Heart left ventricle (tissue), 16 donors: Measurements from ENCODE around the gene DDX11. TPM values are rescaled to one million over a fixed set of nuclear protein-coding genes. Genes with fewer than 3 reads are reported as not detected.

Experiments used
- ATAC-seq, 4 donors: fragments of 200-7000 bp; cut with Tn5 transposase; one replicate each; pipeline ENCODE4 v1.9.1; 2020 to 2022; ENCODE audit warnings: moderate library complexity in 4 of 4, mild to moderate bottlenecking in 3 of 4, moderate number of reproducible peaks in 1 of 4
- DNase-seq, 5 donors: peaks; one replicate each; pipeline ENCODE4 v3.0.0-alpha.2; 2020
- H3K27ac ChIP-seq, 12 donors: fragments of 200-600 bp; sonication (generic) in 4 of 12; one replicate each; pipeline versions ENCODE4 v1.5.0 to v1.8.0; 2016 to 2022; ENCODE audit warnings: mild to moderate bottlenecking in 2 of 12
- H3K27me3 ChIP-seq, 9 donors: fragments of 200-600 bp; sonication (generic) in 2 of 9; one replicate each; pipeline versions ENCODE4 v1.5.1 to v1.8.0; 2016 to 2022; ENCODE audit warnings: mild to moderate bottlenecking in 3 of 9
- H3K36me3 ChIP-seq, 9 donors: fragments of 200-600 bp; sonication (generic) in 2 of 9; one replicate each; pipeline versions ENCODE4 v1.5.0 to v1.8.0; 2018 to 2022; ENCODE audit warnings: mild to moderate bottlenecking in 2 of 9
- H3K4me1 ChIP-seq, 12 donors: fragments of 200-600 bp; sonication (generic) in 4 of 12; one replicate each; pipeline versions ENCODE4 v1.5.0 to v1.8.0; 2016 to 2022; ENCODE audit warnings: mild to moderate bottlenecking in 3 of 12
- H3K4me3 ChIP-seq, 12 donors: fragments of 200-600 bp; sonication (generic) in 4 of 12; one replicate each; pipeline versions ENCODE4 v1.5.0 to v1.8.0; 2017 to 2022; ENCODE audit warnings: mild to moderate bottlenecking in 9 of 12, moderate library complexity in 4 of 12
- H3K9me3 ChIP-seq, 12 donors: fragments of 200-600 bp; sonication (generic) in 4 of 12; one replicate each; pipeline versions ENCODE4 v1.5.0 to v1.8.0; 2016 to 2022; ENCODE audit warnings: mild to moderate bottlenecking in 1 of 12
- CTCF ChIP-seq, 12 donors: fragments of 200-600 bp; sonication (generic) in 4 of 12; IDR thresholded peaks; one replicate each; pipeline versions ENCODE4 v1.5.0 to v1.8.0; 2018 to 2022; ENCODE audit warnings: antibody characterized with exemption in 12 of 12, mild to moderate bottlenecking in 5 of 12
- POLR2A ChIP-seq, 2 donors: fragments of 450-650 bp; IDR thresholded peaks; one replicate each; pipeline ENCODE4 v1.6.1; 2017; ENCODE audit warnings: antibody characterized with exemption in 2 of 2, mild to moderate bottlenecking in 2 of 2, moderate library complexity in 2 of 2
- WGBS, 4 donors: extraction: QIAGEN DNeasy Blood & Tissue Kit in 2 of 4; methylation state at CpG; one replicate each; pipeline versions ENCODE4 v1.1.5 to v1.1.7; 2013 to 2018; 5-methylcytosine and 5-hydroxymethylcytosine counted together
- intact Hi-C, 10 donors: fragments of 100-400 bp; cut with DNase I; formaldehyde crosslinking; loops; one replicate each; pipeline versions ENCODE4 v1.11.1 to v1.14.2; 2022
- polyA plus RNA-seq, 2 donors: library from polyadenylated mRNA; stranded (reverse); fragments of 200-250 nt; gene quantifications; one replicate each; pipeline ENCODE4 v1.2.3, GENCODE V29; 2013
- total RNA-seq, 9 donors: library from RNA; depleted of rRNA in 2 of 9; stranded (reverse); fragments of >200 nt in 2 of 9; fragmentation: NEBNext Ultra II Directional in 3 of 9; extraction: Animal tissue kit (Norgen Biotek cat#: 25700) in 3 of 9; gene quantifications; one replicate each; pipeline versions ENCODE4 v1.1.0 to v1.2.4, GENCODE V29; 2016 to 2023
- donor health status: ischemic (EF 13 %, LVEDD 7.1; RV severe dilation, severe dysfunction).
- donor health status: healthy with polysubstance abuse.
- donor health status: DM: no; HTN: yes; CAD: no.
- donor health status: DM: no; HTN: no; CAD: no.
- donor health status: ischemic (EF 25% LVEDD 6.9; RV normal size, moderate dysfunction).
- donor health status: ischemic (EF 25% LVEDD 5.7; RV mildly dilated, moderate dysfunction).
- donor health status: healthy.
- donor health status: DM: yes; HTN: yes; CAD: no.
- donor health status: ischemic (EF 35%, LVEDD 5.7; RV mildly dilated, moderate dysfunction).
- donor health status: nonischemic (EF 11% LVEDD 7.7; RV severe dilation, severe dysfunction).
- donor health status: DM: yes; HTN: yes; CAD: no.
- donor health status: PGD.
- donor health status: ischemic (EF 29% LVEDD 5.4; RV normal size, mild dysfunction).
- donor health status: nonischemic (EF 23%, LVEDD 6.1; RV moderate dilation, normal function).

The DDX11 gene
- total and polyA plus RNA-seq, 11 donors = 2.3 to 15.1 (median 6.9) TPM

- WGBS, 4 donors = 65 to 83% (median 73%) methylated on average over 3 of the region's 3 CpGs
- no peak overlapping the region for H3K4me3 ChIP-seq
- H3K9me3 ChIP-seq = no peaks in the 10 kb centered on the region
- H3K27ac ChIP-seq = no peak overlapping the region
- no peaks in the 10 kb centered on the region for H3K27me3 ChIP-seq
- no peaks in the 10 kb centered on the region for H3K36me3 ChIP-seq
- TF ChIP-seq CTCF (IDR thresholded peaks at IDR 0.05) (no peak), POLR2A (IDR thresholded peaks at IDR 0.05) (no peak)
- intact Hi-C loops = no loop called here
- no peak for DNase-seq
- ATAC-seq = no peak
- peaks cover 0 to 36% (median 8%) of the 10 kb centered on the region in 12 donors for H3K4me1 ChIP-seq
Observed at GRCh38 chr12:31034372-31034771, 39.3 kb upstream of the DDX11 start.

- DNase-seq (no peak), ATAC-seq (no peak)
- TF ChIP-seq CTCF (IDR thresholded peaks at IDR 0.05) (no peak), POLR2A (IDR thresholded peaks at IDR 0.05) (no peak)
- H3K4me1 ChIP-seq = peaks cover 0 to 28% (median 2%) of the 10 kb centered on the region in 12 donors
- H3K27me3 ChIP-seq = no peaks in the 10 kb centered on the region
- H3K4me3 ChIP-seq = no peak overlapping the region
- no peaks in the 10 kb centered on the region for H3K36me3 ChIP-seq
- H3K9me3 ChIP-seq = no peaks in the 10 kb centered on the region
- WGBS, 4 donors = 75 to 85% (median 79%) methylated on average over 4 of the region's 4 CpGs
- intact Hi-C loops = loop anchor here in 1 of 10 donors (5.0 kb wide), 1 partner anchor 68 kb away; no protein-coding TSS in a partner anchor
- H3K27ac ChIP-seq = no peak overlapping the region
Observed at GRCh38 chr12:31035226-31035625, 38.4 kb upstream of the DDX11 start.

GRCh38 chr12:31035967-31036665, 37.5 kb upstream of the DDX11 start:
- TF ChIP-seq POLR2A (IDR thresholded peaks at IDR 0.05) (no peak), CTCF (IDR thresholded peaks at IDR 0.05) (no peak)
- Histone ChIP-seq H3K36me3 (no peaks in the 10 kb centered on the region), H3K9me3 (no peaks in the 10 kb centered on the region), H3K27ac (no peak overlapping the region), H3K4me3 (no peak overlapping the region), H3K4me1 (peaks cover 0 to 21% (median 0%) of the 10 kb centered on the region in 12 donors), H3K27me3 (no peaks in the 10 kb centered on the region)
- intact Hi-C loops = loop anchor here in 1 of 10 donors (5.0 kb wide), 1 partner anchor 69 kb away; no protein-coding TSS in a partner anchor
- 75 to 89% (median 82%) methylated on average over 4 of the region's 4 CpGs for WGBS, 4 donors
- ATAC-seq (no peak), DNase-seq (no peak)

GRCh38 chr12:31037028-31037427, 36.6 kb upstream of the DDX11 start:
- H3K4me3 ChIP-seq = no peak overlapping the region
- H3K9me3 ChIP-seq = no peaks in the 10 kb centered on the region
- intact Hi-C loops = loop anchor here in 1 of 10 donors (5.0 kb wide), 1 partner anchor 70 kb away; no protein-coding TSS in a partner anchor
- no peak for DNase-seq
- H3K4me1 ChIP-seq = peaks cover 0 to 18% (median 0%) of the 10 kb centered on the region in 12 donors
- H3K27ac ChIP-seq = no peak overlapping the region
- 54 to 75% (median 69%) methylated on average over 1 of the region's 1 CpG for WGBS, 4 donors
- no peaks in the 10 kb centered on the region for H3K36me3 ChIP-seq
- no peaks in the 10 kb centered on the region for H3K27me3 ChIP-seq
- ATAC-seq = peak in 1 of 4 donors; percentile 21
- TF ChIP-seq CTCF (IDR thresholded peaks at IDR 0.05) (no peak), POLR2A (IDR thresholded peaks at IDR 0.05) (no peak)
